NB4 (cell line): Measurements from ENCODE around the gene TBX3.

Source experiments
- CTCF ChIP-seq: IDR thresholded peaks from one replicate; pipeline ENCODE4 v1.5.1; 2012; ENCODE audit warnings: low read depth, low read length
- MAX ChIP-seq: IDR thresholded peaks from 2 replicates; pipeline ENCODE4 v1.6.1; 2011; ENCODE audit warnings: low read depth, low read length
- POLR2A ChIP-seq: IDR thresholded peaks from 2 replicates; pipeline ENCODE4 v1.6.1; 2011; ENCODE audit warnings: mild to moderate bottlenecking; ENCODE audit not compliant: insufficient read length; ENCODE audit errors: extremely low read depth

GRCh38 chr12:114696443-114697242 is 12.7 kb upstream of the TBX3 start:
- TF ChIP-seq CTCF (no peak), MAX (no peak), POLR2A (no peak)
